HG02884 (cell line): ENCODE measurements around the gene GNG12.

Experiments used
- ATAC-seq: cut with Tn5 transposase; IDR thresholded peaks from one replicate; pipeline ENCODE4 v1.9.1; 2021; ENCODE audit warnings: mild to moderate bottlenecking, moderate library complexity; ENCODE audit not compliant: unreplicated experiment

The GNG12 gene

GRCh38 chr1:67816095-67816475, 17.2 kb downstream of the GNG12 start:
- ATAC-seq, result no peak

GRCh38 chr1:67815303-67816094, 17.8 kb downstream of the GNG12 start:
- no peak for ATAC-seq

- ATAC-seq, result no peak
Observed at GRCh38 chr1:67814121-67814772, 19.0 kb downstream of the GNG12 start.

- ATAC-seq, result no peak
Observed at GRCh38 chr1:67812226-67812625, 21.0 kb downstream of the GNG12 start.

- no peak for ATAC-seq
Observed at GRCh38 chr1:67811781-67812180, 21.5 kb downstream of the GNG12 start.

GRCh38 chr1:67809887-67810286, 23.4 kb downstream of the GNG12 start:
- no peak for ATAC-seq

GRCh38 chr1:67807282-67807681, 26.0 kb downstream of the GNG12 start:
- no peak for ATAC-seq

- ATAC-seq, result no peak
Observed at GRCh38 chr1:67804710-67805109, 28.6 kb downstream of the GNG12 start.

GRCh38 chr1:67803380-67804279, 29.6 kb downstream of the GNG12 start:
- no peak for ATAC-seq

- no peak for ATAC-seq
Observed at GRCh38 chr1:67802565-67802964, 30.7 kb downstream of the GNG12 start.

GRCh38 chr1:67801903-67802302, 31.4 kb downstream of the GNG12 start:
- ATAC-seq, result no peak

- ATAC-seq, result no peak
Observed at GRCh38 chr1:67795179-67795912, 37.9 kb downstream of the GNG12 start.

- ATAC-seq, result no peak
Observed at GRCh38 chr1:67793562-67793961, 39.7 kb downstream of the GNG12 start.

GRCh38 chr1:67792741-67793458, 40.4 kb downstream of the GNG12 start:
- no peak for ATAC-seq

GRCh38 chr1:67792103-67792502, 41.2 kb downstream of the GNG12 start:
- ATAC-seq, result no peak

- ATAC-seq, result no peak
Observed at GRCh38 chr1:67791686-67792085, 41.6 kb downstream of the GNG12 start.

- ATAC-seq, result no peak
Observed at GRCh38 chr1:67791261-67791660, 42.0 kb downstream of the GNG12 start.

- ATAC-seq, result no peak
Observed at GRCh38 chr1:67790201-67790692, 43.0 kb downstream of the GNG12 start.

GRCh38 chr1:67789551-67789950, 43.7 kb downstream of the GNG12 start:
- no peak for ATAC-seq

GRCh38 chr1:67788904-67789303, 44.4 kb downstream of the GNG12 start:
- no peak for ATAC-seq
